ENCODE results near the gene FAM117B.

Gene FAM117B

GRCh38 chr2:202758128-202758527 lies 123.4 kb downstream of the FAM117B start:
- no peak overlapping the region for H3K9ac ChIP-seq (ENCODE audit: insufficient read length, low read depth)
- no peak for TF ChIP-seq YY1 (IDR thresholded peaks at IDR 0.05; ENCODE audit: insufficient read depth, insufficient read length)
- TF ChIP-seq ZNF274 (IDR thresholded peaks at IDR 0.05; ENCODE audit: low read depth, low read length) = no peak
- TF ChIP-seq SUZ12 (IDR thresholded peaks at IDR 0.05; ENCODE audit: extremely low read depth, insufficient read depth, insufficient read length) = no peak
- H3K4me1 ChIP-seq (ENCODE audit: insufficient read depth, insufficient read length) = no peaks in the 10 kb centered on the region
- H3K9me3 ChIP-seq (ENCODE audit: insufficient read depth, low read length) = no peaks in the 10 kb centered on the region
- no peak overlapping the region for H3K4me3 ChIP-seq (ENCODE audit: insufficient read length, low read depth)
- no peak for DNase-seq (ENCODE audit: low read depth, low spot score)
- peaks cover 3% of the 10 kb centered on the region for H3K36me3 ChIP-seq (ENCODE audit: insufficient read depth, insufficient read length, low read length)
- no peaks in the 10 kb centered on the region for H3K27me3 ChIP-seq (ENCODE audit: insufficient read depth, insufficient read length)

DNA sequence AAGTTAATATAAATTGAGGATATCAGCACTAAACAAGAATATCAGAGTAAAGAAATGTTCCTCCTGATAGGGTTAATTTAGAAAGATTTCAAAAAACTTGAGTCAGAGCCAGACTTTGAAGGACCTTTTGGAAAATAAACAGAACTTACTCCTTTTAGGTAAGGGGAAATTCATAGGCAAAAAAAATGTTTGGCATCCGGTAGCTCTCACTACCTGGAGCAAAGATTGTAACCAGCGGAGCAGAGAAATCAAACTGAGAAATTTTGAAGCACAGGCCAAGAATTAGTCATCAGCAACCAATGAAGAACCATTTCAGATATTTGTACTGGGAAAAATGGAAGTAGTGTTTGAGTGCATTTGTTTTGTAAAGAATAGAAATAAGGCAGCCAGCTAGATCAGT lies 123.8 kb downstream of the FAM117B start:
- Histone ChIP-seq H3K9ac (ENCODE audit: insufficient read length, low read depth) (no peak overlapping the region), H3K4me3 (ENCODE audit: insufficient read length, low read depth) (no peak overlapping the region), H3K27me3 (ENCODE audit: insufficient read depth, insufficient read length) (no peaks in the 10 kb centered on the region), H3K4me1 (ENCODE audit: insufficient read depth, insufficient read length) (no peaks in the 10 kb centered on the region), H3K36me3 (ENCODE audit: insufficient read depth, insufficient read length, low read length) (peaks cover 3% of the 10 kb centered on the region), H3K9me3 (ENCODE audit: insufficient read depth, low read length) (no peaks in the 10 kb centered on the region)
- TF ChIP-seq ZNF274 (IDR thresholded peaks at IDR 0.05; ENCODE audit: low read depth, low read length) (no peak), SUZ12 (IDR thresholded peaks at IDR 0.05; ENCODE audit: extremely low read depth, insufficient read depth, insufficient read length) (no peak), YY1 (IDR thresholded peaks at IDR 0.05; ENCODE audit: insufficient read depth, insufficient read length) (no peak)
- DNase-seq (ENCODE audit: low read depth, low spot score) = no peak

GRCh38 chr2:202760848-202761247 lies 126.1 kb downstream of the FAM117B start:
- Histone ChIP-seq H3K9me3 (ENCODE audit: insufficient read depth, low read length) (no peaks in the 10 kb centered on the region), H3K4me3 (ENCODE audit: insufficient read length, low read depth) (no peak overlapping the region), H3K9ac (ENCODE audit: insufficient read length, low read depth) (no peak overlapping the region), H3K27me3 (ENCODE audit: insufficient read depth, insufficient read length) (no peaks in the 10 kb centered on the region), H3K36me3 (ENCODE audit: insufficient read depth, insufficient read length, low read length) (peaks cover 3% of the 10 kb centered on the region), H3K4me1 (ENCODE audit: insufficient read depth, insufficient read length) (no peaks in the 10 kb centered on the region)
- DNase-seq (ENCODE audit: low read depth, low spot score) = no peak
- TF ChIP-seq SUZ12 (IDR thresholded peaks at IDR 0.05; ENCODE audit: extremely low read depth, insufficient read depth, insufficient read length) = no peak
- TF ChIP-seq ZNF274 (IDR thresholded peaks at IDR 0.05; ENCODE audit: low read depth, low read length) = no peak
- TF ChIP-seq YY1 (IDR thresholded peaks at IDR 0.05; ENCODE audit: insufficient read depth, insufficient read length) = no peak

- Histone ChIP-seq H3K4me1 (ENCODE audit: insufficient read depth, insufficient read length) (no peaks in the 10 kb centered on the region), H3K27me3 (ENCODE audit: insufficient read depth, insufficient read length) (no peaks in the 10 kb centered on the region), H3K4me3 (ENCODE audit: insufficient read length, low read depth) (no peak overlapping the region), H3K9me3 (ENCODE audit: insufficient read depth, low read length) (no peaks in the 10 kb centered on the region), H3K9ac (ENCODE audit: insufficient read length, low read depth) (no peak overlapping the region), H3K36me3 (ENCODE audit: insufficient read depth, insufficient read length, low read length) (no peaks in the 10 kb centered on the region)
- DNase-seq (ENCODE audit: low read depth, low spot score) = no peak
- TF ChIP-seq ZNF274 (IDR thresholded peaks at IDR 0.05; ENCODE audit: low read depth, low read length) (no peak), YY1 (IDR thresholded peaks at IDR 0.05; ENCODE audit: insufficient read depth, insufficient read length) (no peak), SUZ12 (IDR thresholded peaks at IDR 0.05; ENCODE audit: extremely low read depth, insufficient read depth, insufficient read length) (no peak)
These were observed 127.8 kb downstream of the FAM117B start for GRCh38 chr2:202762556-202762955.

- Histone ChIP-seq H3K9me3 (ENCODE audit: insufficient read depth, low read length) (no peaks in the 10 kb centered on the region), H3K4me1 (ENCODE audit: insufficient read depth, insufficient read length) (no peaks in the 10 kb centered on the region), H3K36me3 (ENCODE audit: insufficient read depth, insufficient read length, low read length) (no peaks in the 10 kb centered on the region), H3K9ac (ENCODE audit: insufficient read length, low read depth) (no peak overlapping the region), H3K27me3 (ENCODE audit: insufficient read depth, insufficient read length) (no peaks in the 10 kb centered on the region), H3K4me3 (ENCODE audit: insufficient read length, low read depth) (no peak overlapping the region)
- DNase-seq (ENCODE audit: low read depth, low spot score) = no peak
- TF ChIP-seq ZNF274 (IDR thresholded peaks at IDR 0.05; ENCODE audit: low read depth, low read length) (no peak), SUZ12 (IDR thresholded peaks at IDR 0.05; ENCODE audit: extremely low read depth, insufficient read depth, insufficient read length) (no peak), YY1 (IDR thresholded peaks at IDR 0.05; ENCODE audit: insufficient read depth, insufficient read length) (no peak)
These were observed 129.1 kb downstream of the FAM117B start for GRCh38 chr2:202763916-202764315.

GRCh38 chr2:202764991-202765390 lies 130.2 kb downstream of the FAM117B start:
- H3K36me3 ChIP-seq (ENCODE audit: insufficient read depth, insufficient read length, low read length) = no peaks in the 10 kb centered on the region
- no peak overlapping the region for H3K9ac ChIP-seq (ENCODE audit: insufficient read length, low read depth)
- H3K4me1 ChIP-seq (ENCODE audit: insufficient read depth, insufficient read length) = no peaks in the 10 kb centered on the region
- H3K9me3 ChIP-seq (ENCODE audit: insufficient read depth, low read length) = no peaks in the 10 kb centered on the region
- no peak for DNase-seq (ENCODE audit: low read depth, low spot score)
- H3K27me3 ChIP-seq (ENCODE audit: insufficient read depth, insufficient read length) = no peaks in the 10 kb centered on the region
- TF ChIP-seq YY1 (IDR thresholded peaks at IDR 0.05; ENCODE audit: insufficient read depth, insufficient read length) (no peak), SUZ12 (IDR thresholded peaks at IDR 0.05; ENCODE audit: extremely low read depth, insufficient read depth, insufficient read length) (no peak), ZNF274 (IDR thresholded peaks at IDR 0.05; ENCODE audit: low read depth, low read length) (no peak)
- H3K4me3 ChIP-seq (ENCODE audit: insufficient read length, low read depth) = no peak overlapping the region

DNA sequence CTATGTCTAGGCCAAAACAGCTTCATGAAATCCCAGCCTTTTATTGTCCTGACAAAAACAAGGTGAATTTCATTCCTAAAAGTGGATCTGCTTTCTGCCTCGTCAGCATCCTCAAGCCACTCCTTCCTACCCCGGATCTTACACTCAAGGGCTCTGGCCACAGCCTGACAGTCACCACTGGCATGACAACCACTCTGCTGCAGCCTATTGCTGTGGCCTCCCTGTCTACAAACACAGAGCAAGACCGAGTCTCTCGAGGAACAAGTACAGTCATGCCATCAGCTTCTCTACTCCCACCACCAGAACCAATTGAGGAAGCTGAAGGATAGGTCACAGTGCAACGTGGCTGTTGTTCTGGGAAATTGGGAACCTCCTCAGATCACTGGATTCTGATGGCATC lies 130.7 kb downstream of the FAM117B start:
- H3K9ac ChIP-seq (ENCODE audit: insufficient read length, low read depth) = no peak overlapping the region
- TF ChIP-seq ZNF274 (IDR thresholded peaks at IDR 0.05; ENCODE audit: low read depth, low read length) = no peak
- no peak for TF ChIP-seq YY1 (IDR thresholded peaks at IDR 0.05; ENCODE audit: insufficient read depth, insufficient read length)
- TF ChIP-seq SUZ12 (IDR thresholded peaks at IDR 0.05; ENCODE audit: extremely low read depth, insufficient read depth, insufficient read length) = no peak
- no peak for DNase-seq (ENCODE audit: low read depth, low spot score)
- H3K4me3 ChIP-seq (ENCODE audit: insufficient read length, low read depth) = no peak overlapping the region
- H3K4me1 ChIP-seq (ENCODE audit: insufficient read depth, insufficient read length) = no peaks in the 10 kb centered on the region
- H3K36me3 ChIP-seq (ENCODE audit: insufficient read depth, insufficient read length, low read length) = no peaks in the 10 kb centered on the region
- no peaks in the 10 kb centered on the region for H3K9me3 ChIP-seq (ENCODE audit: insufficient read depth, low read length)
- no peaks in the 10 kb centered on the region for H3K27me3 ChIP-seq (ENCODE audit: insufficient read depth, insufficient read length)

Measured in NT2/D1 (cell line).